ENCODE results near the gene GLMP.
A peak's percentile ranks its signal among the peaks of the same experiment; 100 is the strongest.

GLMP gene

GRCh38 chr1:156285437-156285836, 10.0 kb downstream of the GLMP start:
- no peak for DNase-seq (ENCODE audit: low read depth in 2 of 2)

- DNase-seq (ENCODE audit: low read depth in 2 of 2) = no peak
These were observed 10.7 kb downstream of the GLMP start for GRCh38 chr1:156284757-156285156.

- no peak for DNase-seq (ENCODE audit: low read depth in 2 of 2)
These were observed 11.4 kb downstream of the GLMP start, which contains the start of gene TMEM79 for GRCh38 chr1:156284112-156284511. TSS of gene TMEM79 (plus strand) at chr1:156284325. CDS start at chr1:156285227, 902 bp downstream.

- no peak for DNase-seq (ENCODE audit: low read depth in 2 of 2)
These were observed 12.0 kb downstream of the GLMP start for GRCh38 chr1:156283521-156283920.

- peak; percentile 83 to 90 for DNase-seq (ENCODE audit: low read depth in 2 of 2)
These were observed 12.8 kb downstream of the GLMP start, which contains the start of gene SMG5 for GRCh38 chr1:156282479-156283222. TSS of gene SMG5 (minus strand) at chr1:156282825. CDS start at chr1:156282680, 145 bp downstream.

- DNase-seq (ENCODE audit: low read depth in 2 of 2) = no peak
These were observed 13.6 kb downstream of the GLMP start for GRCh38 chr1:156281693-156282478.

GRCh38 chr1:156281281-156281680, 14.2 kb downstream of the GLMP start:
- no peak for DNase-seq (ENCODE audit: low read depth in 2 of 2)

GRCh38 chr1:156279837-156280236, 15.6 kb downstream of the GLMP start:
- no peak for DNase-seq (ENCODE audit: low read depth in 2 of 2)

GRCh38 chr1:156276966-156277381, 18.5 kb downstream of the GLMP start:
- no peak for DNase-seq (ENCODE audit: low read depth in 2 of 2)

- DNase-seq (ENCODE audit: low read depth in 2 of 2) = no peak
These were observed 18.9 kb downstream of the GLMP start for GRCh38 chr1:156276532-156276931.

GRCh38 chr1:156270314-156270713, 25.2 kb downstream of the GLMP start:
- no peak for DNase-seq (ENCODE audit: low read depth in 2 of 2)

- DNase-seq (ENCODE audit: low read depth in 2 of 2) = no peak
These were observed 27.1 kb downstream of the GLMP start for GRCh38 chr1:156268336-156268735.

- DNase-seq (ENCODE audit: low read depth in 2 of 2) = no peak
These were observed 29.4 kb downstream of the GLMP start for GRCh38 chr1:156266051-156266450.

GRCh38 chr1:156263288-156263655, 32.2 kb downstream of the GLMP start:
- DNase-seq (ENCODE audit: low read depth in 2 of 2) = no peak

GRCh38 chr1:156262461-156263287, 32.8 kb downstream of the GLMP start:
- no peak for DNase-seq (ENCODE audit: low read depth in 2 of 2)

- no peak for DNase-seq (ENCODE audit: low read depth in 2 of 2)
These were observed 34.6 kb downstream of the GLMP start for GRCh38 chr1:156260896-156261295.

GRCh38 chr1:156259805-156260204, 35.7 kb downstream of the GLMP start:
- no peak for DNase-seq (ENCODE audit: low read depth in 2 of 2)

GRCh38 chr1:156258859-156259258, 36.6 kb downstream of the GLMP start:
- no peak for DNase-seq (ENCODE audit: low read depth in 2 of 2)

GRCh38 chr1:156257711-156258110, 37.8 kb downstream of the GLMP start:
- DNase-seq (ENCODE audit: low read depth in 2 of 2) = no peak

- no peak for DNase-seq (ENCODE audit: low read depth in 2 of 2)
These were observed 41.8 kb downstream of the GLMP start for GRCh38 chr1:156253634-156254033.

- DNase-seq (ENCODE audit: low read depth in 2 of 2) = no peak
These were observed 44.0 kb downstream of the GLMP start for GRCh38 chr1:156251527-156251926.

- DNase-seq (ENCODE audit: low read depth in 2 of 2) = no peak
These were observed 45.9 kb downstream of the GLMP start for GRCh38 chr1:156249593-156249992.
